Progenitor cell of endocrine pancreas (in vitro differentiated cells): ENCODE results near the gene HLA-DMA. TPM values are rescaled to one million over a fixed set of nuclear protein-coding genes. Genes with fewer than 3 reads are reported as not detected.

ENCODE experiments used
- DNase-seq: peaks from one replicate; pipeline ENCODE4 v3.0.0; 2021; ENCODE audit warnings: low spot score; ENCODE audit not compliant: unreplicated experiment
- H3K27ac Mint-ChIP-seq: 2 replicates; pipeline ENCODE4 v1.8.0; 2021; ENCODE audit warnings: mild to moderate bottlenecking, moderate library complexity, mixed read lengths
- H3K27me3 Mint-ChIP-seq: 2 replicates; pipeline ENCODE4 v1.8.0; 2021; ENCODE audit warnings: mixed read lengths
- H3K36me3 Mint-ChIP-seq: 2 replicates; pipeline ENCODE4 v1.8.0; 2022; ENCODE audit warnings: mixed read lengths; ENCODE audit not compliant: insufficient read depth
- H3K4me1 Mint-ChIP-seq: 2 replicates; pipeline ENCODE4 v1.8.0; 2021; ENCODE audit warnings: low read depth, mixed read lengths
- H3K4me3 Mint-ChIP-seq: 2 replicates; pipeline ENCODE4 v1.8.0; 2021; ENCODE audit warnings: low read depth, mild to moderate bottlenecking, moderate library complexity, mixed read lengths
- H3K9me3 Mint-ChIP-seq: 2 replicates; pipeline ENCODE4 v1.8.0; 2021; ENCODE audit warnings: low read depth, mixed read lengths
- CTCF ChIP-seq: fragments of 200-600 bp; sonication (generic); IDR thresholded peaks from one replicate; pipeline ENCODE4 v1.5.0; 2021; ENCODE audit warnings: antibody characterized with exemption, mild to moderate bottlenecking; ENCODE audit not compliant: unreplicated experiment
- total RNA-seq: library from RNA; stranded (reverse); gene quantifications from 2 replicates; pipeline ENCODE4 v1.2.1, GENCODE V29; 2021

HLA-DMA gene
- total RNA-seq, 1 donor from 2014 or later, result 3.4 TPM

- no peaks in the 10 kb centered on the region for H3K9me3 Mint-ChIP-seq
Observed at GRCh38 chr6:32938494-32938893, 14.4 kb downstream of the HLA-DMA start.

GRCh38 chr6:32937230-32937633 is 15.7 kb downstream of the HLA-DMA start:
- Mint-ChIP-seq H3K27ac (no peak overlapping the region), H3K4me3 (no peak overlapping the region)

More at GRCh38 chr6:32938494-32938893, 14.4 kb downstream of the HLA-DMA start:
- DNase-seq, result no peak
- TF ChIP-seq CTCF, result no peak
- Mint-ChIP-seq H3K27me3 (peaks cover 58% of the 10 kb centered on the region), H3K36me3 (no peaks in the 10 kb centered on the region), H3K4me1 (peaks cover 1% of the 10 kb centered on the region), H3K4me3 (no peak overlapping the region), H3K27ac (no peak overlapping the region)

GRCh38 chr6:32936239-32937152 is 16.4 kb downstream of the HLA-DMA start:
- Mint-ChIP-seq H3K9me3 (no peaks in the 10 kb centered on the region), H3K4me3 (no peak overlapping the region), H3K36me3 (no peaks in the 10 kb centered on the region), H3K27ac (peak overlapping the region; percentile 65), H3K27me3 (peaks cover 63% of the 10 kb centered on the region), H3K4me1 (peaks cover 1% of the 10 kb centered on the region)
- TF ChIP-seq CTCF, result no peak
- DNase-seq, result no peak

More at GRCh38 chr6:32937230-32937633, 15.7 kb downstream of the HLA-DMA start:
- H3K36me3 Mint-ChIP-seq, result no peaks in the 10 kb centered on the region
- peaks cover 59% of the 10 kb centered on the region for H3K27me3 Mint-ChIP-seq
- DNase-seq, result no peak
- TF ChIP-seq CTCF, result no peak
- H3K4me1 Mint-ChIP-seq, result peaks cover 1% of the 10 kb centered on the region
- H3K9me3 Mint-ChIP-seq, result no peaks in the 10 kb centered on the region

GRCh38 chr6:32935551-32936238 is 17.2 kb downstream of the HLA-DMA start:
- Mint-ChIP-seq H3K4me1 (no peaks in the 10 kb centered on the region), H3K4me3 (no peak overlapping the region), H3K36me3 (no peaks in the 10 kb centered on the region), H3K27ac (no peak overlapping the region), H3K27me3 (peaks cover 70% of the 10 kb centered on the region), H3K9me3 (no peaks in the 10 kb centered on the region)
- DNase-seq, result no peak
- TF ChIP-seq CTCF, result no peak

- H3K4me1 Mint-ChIP-seq, result no peaks in the 10 kb centered on the region
- peaks cover 81% of the 10 kb centered on the region for H3K27me3 Mint-ChIP-seq
- no peaks in the 10 kb centered on the region for H3K9me3 Mint-ChIP-seq
- H3K4me3 Mint-ChIP-seq, result no peak overlapping the region
- H3K27ac Mint-ChIP-seq, result no peak overlapping the region
- TF ChIP-seq CTCF, result peak; percentile 81
- DNase-seq, result peak; percentile 45
- no peaks in the 10 kb centered on the region for H3K36me3 Mint-ChIP-seq
Observed at GRCh38 chr6:32933661-32934085, 19.2 kb downstream of the HLA-DMA start.
